ENCODE measurements around the gene PDE5A. TPM values are rescaled to one million over a fixed set of nuclear protein-coding genes. Genes with fewer than 3 reads are reported as not detected.

Gene PDE5A
- polyA plus RNA-seq, 2 of the 4 experiments (the other 2 are of a cell fraction) = 0.27 to 1.0 TPM

DNA sequence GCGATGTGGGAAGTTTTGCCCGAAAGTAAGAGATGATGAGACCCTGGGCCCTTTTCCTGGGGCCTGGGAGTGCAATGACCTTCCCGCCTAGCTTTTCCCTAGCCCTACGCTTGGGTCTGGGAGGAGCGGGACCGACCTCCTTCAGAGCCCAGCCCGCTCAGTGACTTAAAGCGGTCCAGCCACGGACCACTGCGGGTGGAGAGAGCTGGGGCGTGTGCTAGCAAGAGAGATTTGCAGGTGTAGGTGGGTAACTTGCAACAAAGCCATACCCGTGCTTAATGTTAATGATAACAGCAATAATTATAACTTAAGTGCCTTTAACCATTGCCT, 503 bp upstream of the PDE5A start:
- Histone ChIP-seq H3K4me2 (peak overlapping the region; percentile 99), H3K9me3 (no peaks in the 10 kb centered on the region), H3K4me3 (peak overlapping the region; percentile 83), H3K4me1 (no peaks in the 10 kb centered on the region), H3K27ac (peak overlapping the region in 1 of 2 experiments; percentile 76; a peak in 3 of 6 replicates)
- ATAC-seq (peak; percentile 57 to 71), FAIRE-seq (no peak), DNase-seq (ENCODE audit: low read depth in 1 of 2, low spot score in 1 of 2) (no peak)
- WGBS (ENCODE audit: missing lambda C conversion rate) = under 1% methylated on average over 6 of the region's 12 CpGs
- no peak for TF ChIP-seq MYC (IDR thresholded peaks at IDR 0.05; ENCODE audit: borderline replicate concordance, low read length)
- TF ChIP-seq, protein P1, sequence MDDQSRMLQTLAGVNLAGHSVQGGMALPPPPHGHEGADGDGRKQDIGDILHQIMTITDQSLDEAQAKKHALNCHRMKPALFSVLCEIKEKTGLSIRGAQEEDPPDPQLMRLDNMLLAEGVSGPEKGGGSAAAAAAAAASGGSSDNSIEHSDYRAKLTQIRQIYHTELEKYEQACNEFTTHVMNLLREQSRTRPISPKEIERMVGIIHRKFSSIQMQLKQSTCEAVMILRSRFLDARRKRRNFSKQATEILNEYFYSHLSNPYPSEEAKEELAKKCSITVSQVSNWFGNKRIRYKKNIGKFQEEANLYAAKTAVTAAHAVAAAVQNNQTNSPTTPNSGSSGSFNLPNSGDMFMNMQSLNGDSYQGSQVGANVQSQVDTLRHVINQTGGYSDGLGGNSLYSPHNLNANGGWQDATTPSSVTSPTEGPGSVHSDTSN (IDR thresholded peaks at IDR 0.05) = no peak
- TF ChIP-seq GATA3 (IDR thresholded peaks at IDR 0.05; ENCODE audit: borderline replicate concordance) = no peak
- no peak for TF ChIP-seq BCL3 (IDR thresholded peaks at IDR 0.05)
- TF ChIP-seq RARB (CRISPR knock-in tag; IDR thresholded peaks at IDR 0.05) = no peak
- no peak for TF ChIP-seq FOXS1 (CRISPR knock-in tag; IDR thresholded peaks at IDR 0.05)
- TF ChIP-seq E2F6 (IDR thresholded peaks at IDR 0.05; ENCODE audit: borderline replicate concordance, low read depth) = no peak
- no peak for TF ChIP-seq POLR2AphosphoS2 (conservative IDR thresholded peaks at IDR 0.05; ENCODE audit: low read length)
- TF ChIP-seq EHMT2 (IDR thresholded peaks at IDR 0.05; ENCODE audit: low read depth) = no peak
- TF ChIP-seq RCOR1 (IDR thresholded peaks at IDR 0.05; ENCODE audit: low read depth, low read length) = no peak
- TF ChIP-seq HDAC2 (IDR thresholded peaks at IDR 0.05) = no peak
- no peak for TF ChIP-seq KDM5A (IDR thresholded peaks at IDR 0.05)
- TF ChIP-seq ESRRA (IDR thresholded peaks at IDR 0.05; ENCODE audit: borderline replicate concordance, low read length) = no peak
- TF ChIP-seq FOSL2 (IDR thresholded peaks at IDR 0.05) = no peak
- TF ChIP-seq FOSL2 (CRISPR knock-in tag; IDR thresholded peaks at IDR 0.05) = no peak
- TF ChIP-seq NPAS2 (CRISPR knock-in tag; IDR thresholded peaks at IDR 0.05; ENCODE audit: borderline replicate concordance) = no peak
- ChIA-PET POLR2A (interaction anchor here (0.6 kb wide), 1 partner anchor 157 kb away, joined by 3 read pairs; no protein-coding TSS in a partner anchor), CTCF (interaction anchor here (0.7 to 3.6 kb wide), 38 partner anchors 10 to 541 kb away, joined by 3 to 24 read pairs (median 4); no protein-coding TSS in a partner anchor)

DNA sequence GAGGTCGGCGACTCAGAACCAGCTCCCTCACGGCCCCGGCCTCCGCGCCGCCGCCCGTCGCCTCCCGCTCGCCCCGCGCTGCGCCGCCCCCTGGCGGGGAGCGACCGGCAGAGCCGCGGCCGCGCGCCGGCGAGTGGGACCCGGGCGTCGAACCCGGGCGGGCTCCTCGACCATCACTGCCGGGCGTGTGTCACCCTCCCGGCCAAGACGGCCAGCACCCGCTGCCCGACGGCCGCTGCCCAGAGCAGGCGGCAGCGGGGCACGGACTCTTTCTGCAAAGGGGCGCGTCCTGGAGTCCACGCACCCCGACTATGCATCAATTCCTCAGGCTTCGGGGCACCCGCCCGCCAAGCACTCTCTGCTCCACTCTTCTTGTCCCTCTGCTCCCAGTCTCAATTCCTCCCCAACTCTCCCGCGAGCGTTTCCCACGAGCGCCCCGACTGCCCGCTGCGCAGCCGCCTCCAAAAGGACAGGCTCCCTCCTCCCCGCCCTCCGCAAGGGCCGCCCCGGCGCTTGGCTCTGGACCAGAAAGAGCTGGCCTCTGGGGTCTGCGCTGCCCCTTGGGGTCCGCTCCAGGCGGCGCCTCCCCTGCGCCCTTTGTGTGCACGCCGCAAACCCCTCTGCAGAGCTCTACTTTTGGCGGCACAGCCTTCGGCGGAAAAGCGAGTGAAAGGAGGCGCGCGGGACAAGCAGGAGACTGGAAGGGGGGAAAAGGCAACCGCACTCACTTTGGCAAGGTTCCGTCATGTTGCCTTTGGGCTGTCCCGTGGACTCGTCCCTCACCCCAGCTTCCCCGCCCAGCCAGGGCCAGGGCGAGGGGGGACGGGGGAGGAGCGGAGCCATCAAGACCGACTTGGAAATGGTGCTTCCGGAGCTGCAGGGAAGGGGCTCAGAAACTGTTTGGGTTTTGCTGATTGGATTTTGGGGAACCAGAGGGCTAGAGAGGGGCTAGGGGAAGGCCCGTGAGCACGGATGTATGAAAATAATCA, 1.0 kb downstream of the PDE5A start:
- Histone ChIP-seq H3K4me3 (peak overlapping the region; percentile 83), H3K4me1 (no peaks in the 10 kb centered on the region), H3K9me3 (no peaks in the 10 kb centered on the region), H3K27ac (peak overlapping the region in 1 of 2 experiments; percentile 76; a peak in 4 of 6 replicates), H3K4me2 (peak overlapping the region; percentile 99)
- peak; percentile 70 for TF ChIP-seq CTCF (IDR thresholded peaks at IDR 0.05)
- no peak for TF ChIP-seq FOXS1 (CRISPR knock-in tag; IDR thresholded peaks at IDR 0.05)
- TF ChIP-seq RNF2 (IDR thresholded peaks at IDR 0.05; ENCODE audit: borderline replicate concordance, low read depth) = peak; percentile 69; the same call in 1 of the 2 replicates
- no peak for TF ChIP-seq EHMT2 (IDR thresholded peaks at IDR 0.05; ENCODE audit: low read depth)
- TF ChIP-seq PHF8 (IDR thresholded peaks at IDR 0.05; ENCODE audit: borderline replicate concordance, low read depth) = no peak
- TF ChIP-seq, protein P1 (IDR thresholded peaks at IDR 0.05) = no peak
- TF ChIP-seq BCL3 (IDR thresholded peaks at IDR 0.05) = no peak
- peak; percentile 12 to 54; a peak in 4 of 5 replicates for TF ChIP-seq RAD21 (conservative IDR thresholded peaks at IDR 0.05 in 1 of 2, IDR thresholded peaks at IDR 0.05 in 1 of 2)
- TF ChIP-seq RCOR1 (IDR thresholded peaks at IDR 0.05; ENCODE audit: low read depth, low read length) = no peak
- TF ChIP-seq HDAC2 (IDR thresholded peaks at IDR 0.05) = no peak
- TF ChIP-seq ZFP36 (IDR thresholded peaks at IDR 0.05; ENCODE audit: borderline replicate concordance, partially characterized antibody) = no peak
- TF ChIP-seq KDM5A (IDR thresholded peaks at IDR 0.05) = no peak
- no peak for TF ChIP-seq HOXB5 (CRISPR knock-in tag; IDR thresholded peaks at IDR 0.05)
- peak; percentile 74 for TF ChIP-seq SMC3 (IDR thresholded peaks at IDR 0.05)
- TF ChIP-seq E2F6 (IDR thresholded peaks at IDR 0.05; ENCODE audit: borderline replicate concordance, low read depth) = 0 out of 2 replicates have a peak, but pooled peaks have one; percentile 33
- peak; percentile 16; the same call in 1 of the 2 replicates for TF ChIP-seq MAX (IDR thresholded peaks at IDR 0.05)
- no peak for FAIRE-seq
- 1% methylated on average over 15 of the region's 90 CpGs for WGBS (ENCODE audit: missing lambda C conversion rate)
- ChIA-PET POLR2A (no interaction called here), CTCF (interaction anchor here (0.6 to 3.6 kb wide), 37 partner anchors 8 to 636 kb away, joined by 3 to 24 read pairs (median 4); no protein-coding TSS in a partner anchor)
- peak; percentile 69 to 73 for ATAC-seq
- DNase-seq (ENCODE audit: low read depth in 1 of 2, low spot score in 1 of 2) = peak; percentile 23 to 46

All from A549 (cell line).